ENCODE results near the gene AMZ1. TPM values are rescaled to one million over a fixed set of nuclear protein-coding genes. Genes with fewer than 3 reads are reported as not detected.
"Not testable (repeated sequence)": the region's sequence is repeated elsewhere in the genome, so short reads cannot be mapped to it uniquely, and the experiment has no call there.

The AMZ1 gene
- total RNA-seq, 1 experiment from 2014 or later, result 1.8 TPM

GRCh38 chr7:2680792-2681490 is 7.1 kb upstream of the AMZ1 start:
- DNase-seq (ENCODE audit: low read depth, low spot score), result peak; percentile 88
- in situ Hi-C loops (cut with HindIII; ENCODE audit: low pct_unique_long_range_greater_than_20kb, low sequenced_read_pairs), result no loop called here

GRCh38 chr7:2681929-2682799 is 5.8 kb upstream of the AMZ1 start:
- in situ Hi-C loops (cut with HindIII; ENCODE audit: low pct_unique_long_range_greater_than_20kb, low sequenced_read_pairs), result no loop called here
- no peak for DNase-seq (ENCODE audit: low read depth, low spot score)

GRCh38 chr7:2684501-2684900 is 3.5 kb upstream of the AMZ1 start:
- in situ Hi-C loops (cut with HindIII; ENCODE audit: low pct_unique_long_range_greater_than_20kb, low sequenced_read_pairs), result no loop called here
- no peak for DNase-seq (ENCODE audit: low read depth, low spot score)

GRCh38 chr7:2686101-2686500 is 1.9 kb upstream of the AMZ1 start:
- in situ Hi-C loops (cut with HindIII; ENCODE audit: low pct_unique_long_range_greater_than_20kb, low sequenced_read_pairs), result no loop called here

GRCh38 chr7:2687338-2687869 is 598 bp upstream of the AMZ1 start:
- no peak for DNase-seq (ENCODE audit: low read depth, low spot score)
- in situ Hi-C loops (cut with HindIII; ENCODE audit: low pct_unique_long_range_greater_than_20kb, low sequenced_read_pairs), result no loop called here

More at GRCh38 chr7:2686101-2686500, 1.9 kb upstream of the AMZ1 start:
- no peak for DNase-seq (ENCODE audit: low read depth, low spot score)

GRCh38 chr7:2688409-2689342 is 674 bp downstream of the AMZ1 start:
- in situ Hi-C loops (cut with HindIII; ENCODE audit: low pct_unique_long_range_greater_than_20kb, low sequenced_read_pairs), result no loop called here
- DNase-seq (ENCODE audit: low read depth, low spot score), result no peak

GRCh38 chr7:2689343-2689847 is 1.4 kb downstream of the AMZ1 start:
- in situ Hi-C loops (cut with HindIII; ENCODE audit: low pct_unique_long_range_greater_than_20kb, low sequenced_read_pairs), result no loop called here
- no peak for DNase-seq (ENCODE audit: low read depth, low spot score)

GRCh38 chr7:2689951-2690705 is 2.1 kb downstream of the AMZ1 start:
- DNase-seq (ENCODE audit: low read depth, low spot score), result peak; percentile 29

GRCh38 chr7:2691011-2691707 is 3.2 kb downstream of the AMZ1 start:
- no peak for DNase-seq (ENCODE audit: low read depth, low spot score)
- in situ Hi-C loops (cut with HindIII; ENCODE audit: low pct_unique_long_range_greater_than_20kb, low sequenced_read_pairs), result no loop called here

More at GRCh38 chr7:2689951-2690705, 2.1 kb downstream of the AMZ1 start:
- in situ Hi-C loops (cut with HindIII; ENCODE audit: low pct_unique_long_range_greater_than_20kb, low sequenced_read_pairs), result no loop called here

- in situ Hi-C loops (cut with HindIII; ENCODE audit: low pct_unique_long_range_greater_than_20kb, low sequenced_read_pairs); DNase-seq (ENCODE audit: low read depth, low spot score): not testable (repeated sequence)
Measured at GRCh38 chr7:2691932-2692439, 4.0 kb downstream of the AMZ1 start.

GRCh38 chr7:2692543-2692942 is 4.5 kb downstream of the AMZ1 start:
- no peak for DNase-seq (ENCODE audit: low read depth, low spot score)
- in situ Hi-C loops (cut with HindIII; ENCODE audit: low pct_unique_long_range_greater_than_20kb, low sequenced_read_pairs), result no loop called here

- DNase-seq (ENCODE audit: low read depth, low spot score); in situ Hi-C loops (cut with HindIII; ENCODE audit: low pct_unique_long_range_greater_than_20kb, low sequenced_read_pairs): not testable (repeated sequence)
Measured at GRCh38 chr7:2693420-2694121, 5.6 kb downstream of the AMZ1 start.

- in situ Hi-C loops (cut with HindIII; ENCODE audit: low pct_unique_long_range_greater_than_20kb, low sequenced_read_pairs), result not testable (repeated sequence)
Measured at GRCh38 chr7:2694122-2694436, 6.1 kb downstream of the AMZ1 start.

GRCh38 chr7:2698581-2699288 is 10.7 kb downstream of the AMZ1 start:
- in situ Hi-C loops (cut with HindIII; ENCODE audit: low pct_unique_long_range_greater_than_20kb, low sequenced_read_pairs), result no loop called here
- no peak for DNase-seq (ENCODE audit: low read depth, low spot score)

More at GRCh38 chr7:2694122-2694436, 6.1 kb downstream of the AMZ1 start:
- DNase-seq (ENCODE audit: low read depth, low spot score), result not testable (repeated sequence)

- no peak for DNase-seq (ENCODE audit: low read depth, low spot score)
- in situ Hi-C loops (cut with HindIII; ENCODE audit: low pct_unique_long_range_greater_than_20kb, low sequenced_read_pairs), result no loop called here
Measured at GRCh38 chr7:2699289-2699620, 11.3 kb downstream of the AMZ1 start.
